Neuronal stem cell (in vitro differentiated cells): ENCODE results near the gene PLXNA4.

Experiments
- DNase-seq: peaks from one replicate; pipeline ENCODE4 v3.0.0-alpha.2; 2013; ENCODE audit warnings: low spot score
- H2AFZ ChIP-seq: one replicate; pipeline ENCODE4 v1.6.1; 2013; ENCODE audit warnings: mild to moderate bottlenecking, low read length, inconsistent platforms
- H2AK5ac ChIP-seq: 2 replicates; pipeline ENCODE4 v1.6.1; 2013; ENCODE audit warnings: low read depth, mild to moderate bottlenecking, inconsistent platforms, low read length, moderate library complexity, mixed read lengths
- H2BK120ac ChIP-seq: 2 replicates; pipeline ENCODE4 v1.6.1; 2013; ENCODE audit warnings: low read depth, mild to moderate bottlenecking, inconsistent platforms, low read length, moderate library complexity, mixed read lengths
- H2BK12ac ChIP-seq: one replicate; pipeline ENCODE4 v1.6.1; 2013; ENCODE audit warnings: low read length, inconsistent platforms
- H2BK15ac ChIP-seq: 2 replicates; pipeline ENCODE4 v1.6.1; 2013; ENCODE audit warnings: mild to moderate bottlenecking, low read length, inconsistent platforms, mixed read lengths
- H2BK5ac ChIP-seq: one replicate; pipeline ENCODE4 v1.6.1; 2013; ENCODE audit warnings: inconsistent platforms, mild to moderate bottlenecking, low read length, moderate library complexity
- H3K14ac ChIP-seq: one replicate; pipeline ENCODE4 v1.6.1; 2013; ENCODE audit warnings: low read length, inconsistent platforms
- H3K18ac ChIP-seq: 2 replicates; pipeline ENCODE4 v1.6.1; 2013; ENCODE audit warnings: low read length, inconsistent platforms
- H3K23ac ChIP-seq: 2 replicates; pipeline ENCODE4 v1.6.1; 2013; ENCODE audit warnings: low read depth, mild to moderate bottlenecking, mixed read lengths, low read length, inconsistent platforms; ENCODE audit not compliant: poor library complexity
- H3K27ac ChIP-seq: replicated peaks from 3 replicates; pipeline ENCODE4 v1.5.1; 2013; ENCODE audit warnings: low read length, inconsistent platforms
- H3K27me3 ChIP-seq, 3 experiments: 2 replicates each; pipeline ENCODE4 v1.6.1; 2013; ENCODE audit warnings: low read length in 3 of 3, mild to moderate bottlenecking in 2 of 3, inconsistent platforms in 1 of 3, low read depth in 1 of 3, mixed read lengths in 1 of 3, moderate library complexity in 1 of 3; ENCODE audit not compliant: control insufficient read depth in 3 of 3, insufficient read depth in 3 of 3
- H3K36me3 ChIP-seq, 2 donors: replicated peaks in 1 of 2; 2 replicates each; pipeline ENCODE4 v1.6.1; 2013; ENCODE audit warnings: low read length in 2 of 2; ENCODE audit not compliant: control insufficient read depth in 2 of 2, insufficient read depth in 2 of 2
- H3K4ac ChIP-seq: 2 replicates; pipeline ENCODE4 v1.6.1; 2013; ENCODE audit warnings: inconsistent platforms, mild to moderate bottlenecking, low read length, moderate library complexity
- H3K4me1 ChIP-seq, 2 donors: 1 replicate in 1 of 2; 2 replicates in 1 of 2; pipeline ENCODE4 v1.6.1; 2013; ENCODE audit warnings: low read length in 2 of 2, low read depth in 1 of 2; ENCODE audit not compliant: control insufficient read depth in 2 of 2, insufficient read depth in 1 of 2
- H3K4me2 ChIP-seq: one replicate; pipeline ENCODE4 v1.6.1; 2013; ENCODE audit warnings: mild to moderate bottlenecking, low read length, inconsistent platforms; ENCODE audit not compliant: insufficient read depth, poor library complexity, severe bottlenecking
- H3K4me3 ChIP-seq, 2 donors: 2 replicates each; pipeline ENCODE4 v1.5.1; 2013; ENCODE audit warnings: low read length in 2 of 2, mild to moderate bottlenecking in 2 of 2, inconsistent platforms in 1 of 2, moderate library complexity in 1 of 2
- H3K79me1 ChIP-seq: one replicate; pipeline ENCODE4 v1.6.1; 2013; ENCODE audit warnings: low read depth, mild to moderate bottlenecking, inconsistent platforms, low read length, moderate library complexity
- H3K9ac ChIP-seq: one replicate; pipeline ENCODE4 v1.6.1; 2013; ENCODE audit warnings: mild to moderate bottlenecking, low read depth, low read length, inconsistent platforms; ENCODE audit not compliant: poor library complexity
- H3K9me3 ChIP-seq, 2 donors: replicated peaks in 1 of 2; 2 replicates each; pipeline versions ENCODE3 to v1.6.1; 2013; ENCODE audit warnings: low read length in 2 of 2, mild to moderate bottlenecking in 2 of 2, inconsistent platforms in 1 of 2, low read depth in 1 of 2, mixed read lengths in 1 of 2, moderate library complexity in 1 of 2; ENCODE audit not compliant: control insufficient read depth in 2 of 2, insufficient read depth in 1 of 2
- H4K8ac ChIP-seq: one replicate; pipeline ENCODE4 v1.6.1; 2013; ENCODE audit warnings: low read depth, mild to moderate bottlenecking, inconsistent platforms, low read length, moderate library complexity
- H4K91ac ChIP-seq: one replicate; pipeline ENCODE4 v1.6.1; 2013; ENCODE audit warnings: low read length, low read depth, mild to moderate bottlenecking, inconsistent platforms; ENCODE audit not compliant: poor library complexity
- WGBS, 2 donors: extraction: QIAGEN DNeasy Blood & Tissue Kit; methylation state at CpG; one replicate each; pipeline ENCODE4 v1.1.7; 2013; ENCODE audit warnings: missing lambda C conversion rate in 2 of 2, mixed read lengths in 1 of 2; ENCODE audit not compliant: insufficient read length in 2 of 2, insufficient replicate concordance in 1 of 2; ENCODE audit errors: extremely low coverage in 2 of 2; 5-methylcytosine and 5-hydroxymethylcytosine counted together

Gene PLXNA4

DNA sequence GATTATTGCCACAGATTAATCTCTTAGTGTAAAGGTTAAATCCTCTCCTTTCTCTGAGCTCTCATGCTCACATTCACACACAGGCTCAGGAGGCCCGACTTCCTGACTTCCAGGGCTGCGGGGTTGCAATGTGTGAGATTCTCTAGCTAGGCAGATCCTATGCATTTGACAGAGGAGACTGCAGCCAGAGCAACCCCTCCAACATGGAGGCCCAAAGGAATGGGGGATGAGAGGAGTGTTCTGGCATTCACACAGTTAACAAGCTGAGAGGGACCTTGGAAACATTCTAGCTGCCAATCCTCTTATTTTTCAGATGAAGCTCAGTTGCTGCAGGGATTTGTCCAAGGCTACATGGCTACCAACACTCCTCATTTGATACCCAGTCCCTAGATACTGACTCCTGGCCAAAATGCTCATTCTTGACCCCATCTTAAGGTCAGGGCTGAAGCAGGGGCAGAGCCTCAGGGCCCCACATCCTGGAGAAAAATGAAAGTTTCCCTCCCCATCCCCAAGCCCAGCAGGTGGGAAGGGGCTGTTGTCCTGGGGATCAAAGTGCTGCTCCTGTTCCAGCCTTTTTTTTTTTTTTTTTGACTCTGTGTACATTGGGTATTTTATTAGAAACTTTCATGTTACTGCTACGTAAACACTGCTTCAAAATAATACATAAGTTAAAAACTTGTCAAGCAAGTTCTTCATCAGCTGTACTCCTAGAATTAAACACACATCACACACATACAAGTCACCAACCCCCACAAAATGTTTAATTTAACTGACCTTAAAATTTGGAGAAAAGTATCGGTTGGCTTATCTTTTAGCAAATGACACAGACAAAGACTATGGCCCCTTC, 325.6 kb downstream of the PLXNA4 start:
- no peak overlapping the region for H4K8ac ChIP-seq
- no peak overlapping the region for H3K4me2 ChIP-seq
- DNase-seq = no peak
- H3K4me1 ChIP-seq = peaks cover 0 to 15% of the 10 kb centered on the region in 2 donors
- peak overlapping the region; percentile 14 for H4K91ac ChIP-seq
- no peak overlapping the region for H3K4me3 ChIP-seq
- H3K79me1 ChIP-seq = no peaks in the 10 kb centered on the region
- H3K27ac ChIP-seq = no peak overlapping the region
- no peak overlapping the region for H2BK15ac ChIP-seq
- WGBS, 2 donors = no CpG with 5 or more reads among the region's 4 CpGs
- H2BK5ac ChIP-seq = no peak overlapping the region
- H3K18ac ChIP-seq = peak overlapping the region; percentile 77
- no peak overlapping the region for H2AFZ ChIP-seq
- no peak overlapping the region for H3K4ac ChIP-seq
- no peak overlapping the region for H3K23ac ChIP-seq
- no peak overlapping the region for H3K14ac ChIP-seq
- no peak overlapping the region for H2AK5ac ChIP-seq
- H3K27me3 ChIP-seq = no peaks in the 10 kb centered on the region
- H2BK12ac ChIP-seq = no peak overlapping the region
- no peak overlapping the region for H3K9ac ChIP-seq
- peak overlapping the region; percentile 43 for H2BK120ac ChIP-seq
- H3K36me3 ChIP-seq = no peaks in the 10 kb centered on the region
- H3K9me3 ChIP-seq = no peaks in the 10 kb centered on the region

DNA sequence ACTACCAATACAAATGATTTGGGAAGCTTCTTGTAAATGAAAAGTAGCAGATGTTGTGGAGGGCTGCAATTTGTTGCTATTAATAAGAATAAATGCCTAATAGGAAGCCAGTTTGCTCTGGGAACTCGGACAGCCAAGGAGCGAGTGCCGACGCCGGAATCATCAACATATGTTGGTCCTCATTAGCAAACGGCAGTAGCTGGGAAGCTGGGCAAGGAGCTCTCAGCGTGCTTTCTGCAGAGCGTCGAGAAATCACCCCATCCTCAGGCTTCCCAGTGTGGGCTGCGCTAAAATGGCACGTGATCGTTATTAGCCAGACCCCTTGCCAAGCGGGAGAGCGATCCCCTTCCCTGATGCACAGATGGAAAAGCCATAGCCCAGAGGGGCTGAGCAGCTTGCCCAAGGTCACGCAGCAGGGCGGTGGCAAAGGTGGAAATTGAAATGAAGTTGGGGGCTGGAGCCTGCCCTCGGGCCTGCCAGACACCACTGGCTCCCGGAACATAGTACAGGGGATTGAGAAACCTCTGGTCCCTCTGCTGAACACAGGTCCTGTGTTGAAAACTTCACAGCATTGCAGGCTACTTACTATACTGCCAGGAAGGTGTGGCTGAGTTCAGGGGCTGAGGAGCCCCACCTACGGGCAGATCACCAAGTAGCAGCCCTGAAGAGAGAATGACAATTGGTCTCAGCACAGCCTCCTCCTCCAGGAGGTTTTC, 326.9 kb downstream of the PLXNA4 start:
- Histone ChIP-seq H2BK12ac (no peak overlapping the region), H3K4me2 (no peak overlapping the region), H2BK15ac (no peak overlapping the region), H3K27ac (no peak overlapping the region), H2AFZ (no peak overlapping the region), H3K14ac (no peak overlapping the region), H2AK5ac (peak overlapping the region; percentile 31), H3K23ac (no peak overlapping the region), H3K9me3 (peaks cover 0 to 3% of the 10 kb centered on the region in 2 donors), H3K18ac (peak overlapping the region; percentile 2), H2BK5ac (no peak overlapping the region), H3K4me1 (peaks cover 0 to 18% of the 10 kb centered on the region in 2 donors), H3K4me3 (peak overlapping the region in 1 of 2 donors; percentile 11), H3K36me3 (no peaks in the 10 kb centered on the region), H3K9ac (no peak overlapping the region), H3K27me3 (no peaks in the 10 kb centered on the region), H4K91ac (no peak overlapping the region), H4K8ac (no peak overlapping the region), H2BK120ac (peak overlapping the region; percentile 30), H3K79me1 (no peaks in the 10 kb centered on the region), H3K4ac (no peak overlapping the region)
- WGBS, 2 donors = no CpG with 5 or more reads among the region's 19 CpGs
- no peak for DNase-seq

DNA sequence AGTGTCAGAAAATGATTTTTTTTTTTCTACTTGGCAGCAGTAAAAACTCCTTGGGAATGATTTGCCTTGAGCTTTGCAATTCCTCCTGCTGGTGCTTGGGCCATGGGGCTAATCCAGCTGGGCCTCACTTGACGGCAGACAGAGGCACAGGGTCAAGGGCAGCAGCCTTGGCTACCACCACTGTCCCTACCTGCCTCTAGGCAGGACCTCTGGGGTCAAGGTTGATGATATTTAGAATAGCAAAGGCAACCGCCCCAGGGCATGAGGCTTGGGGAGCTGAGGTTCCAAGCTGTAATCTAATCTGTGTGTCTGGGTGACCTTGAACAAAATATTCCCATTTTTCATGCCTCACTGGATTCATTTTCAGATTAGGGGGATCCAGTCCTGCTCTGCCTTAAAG, 327.4 kb downstream of the PLXNA4 start:
- Histone ChIP-seq H2BK120ac (no peak overlapping the region), H3K4me2 (no peak overlapping the region)

DNA sequence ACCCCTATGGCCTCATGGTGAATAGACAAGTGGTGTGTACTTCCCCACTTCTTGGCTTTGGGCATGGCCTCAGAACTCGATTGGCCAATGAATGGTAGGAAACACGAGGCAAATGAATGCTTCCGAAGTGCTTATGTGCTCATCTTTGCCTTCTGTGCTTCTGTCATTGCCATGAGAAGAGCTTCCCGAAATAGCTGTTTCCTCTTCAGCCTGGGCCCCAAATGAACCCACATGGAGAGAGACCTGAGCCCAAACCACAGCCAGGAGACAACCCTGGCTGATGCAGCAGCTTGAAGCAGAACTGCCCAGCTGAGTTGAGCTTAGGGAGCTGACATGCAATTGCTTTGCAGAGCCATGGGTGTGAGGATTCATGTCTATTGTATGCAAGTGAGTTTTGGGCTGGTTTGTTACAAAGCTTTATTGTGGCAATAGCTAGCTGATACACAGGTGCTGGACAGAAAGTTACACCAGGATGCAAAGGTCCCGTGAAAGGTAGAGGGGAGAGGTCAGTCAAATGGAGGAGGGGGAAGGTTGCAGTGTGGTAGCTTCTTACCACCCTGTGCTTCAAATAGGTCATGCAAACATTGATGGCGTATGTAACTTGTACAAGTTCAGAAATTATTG, 328.2 kb downstream of the PLXNA4 start:
- H3K36me3 ChIP-seq = no peaks in the 10 kb centered on the region
- no peak overlapping the region for H2BK120ac ChIP-seq
- WGBS, 2 donors = no CpG with 5 or more reads among the region's 6 CpGs
- no peak for DNase-seq
- no peak overlapping the region for H3K18ac ChIP-seq
- no peak overlapping the region for H2BK12ac ChIP-seq
- no peak overlapping the region for H3K9ac ChIP-seq
- H2BK15ac ChIP-seq = no peak overlapping the region
- peaks cover 0 to 3% of the 10 kb centered on the region in 2 donors for H3K9me3 ChIP-seq
- no peak overlapping the region for H4K8ac ChIP-seq
- H3K4me1 ChIP-seq = peaks cover 0 to 18% of the 10 kb centered on the region in 2 donors
- no peak overlapping the region for H2AK5ac ChIP-seq
- no peak overlapping the region for H3K14ac ChIP-seq
- H3K27me3 ChIP-seq = no peaks in the 10 kb centered on the region
- no peak overlapping the region for H3K4ac ChIP-seq
- no peak overlapping the region for H4K91ac ChIP-seq
- no peak overlapping the region for H3K4me2 ChIP-seq
- H3K79me1 ChIP-seq = no peaks in the 10 kb centered on the region
- H2BK5ac ChIP-seq = no peak overlapping the region
- no peak overlapping the region for H2AFZ ChIP-seq
- no peak overlapping the region for H3K27ac ChIP-seq
- no peak overlapping the region for H3K23ac ChIP-seq
- no peak overlapping the region for H3K4me3 ChIP-seq

More for the DNA sequence above, 327.4 kb downstream of the PLXNA4 start:
- peaks cover 0 to 18% of the 10 kb centered on the region in 2 donors for H3K4me1 ChIP-seq
- no peak overlapping the region for H2BK5ac ChIP-seq
- no peaks in the 10 kb centered on the region for H3K27me3 ChIP-seq
- H3K4ac ChIP-seq = no peak overlapping the region
- no peak overlapping the region for H3K18ac ChIP-seq
- no peak overlapping the region for H3K27ac ChIP-seq
- no peak overlapping the region for H2AK5ac ChIP-seq
- no peak overlapping the region for H4K8ac ChIP-seq
- H3K79me1 ChIP-seq = no peaks in the 10 kb centered on the region
- H2BK15ac ChIP-seq = no peak overlapping the region
- H2BK12ac ChIP-seq = no peak overlapping the region
- WGBS, 2 donors = no CpG with 5 or more reads among the region's 2 CpGs
- H3K14ac ChIP-seq = no peak overlapping the region
- H3K9me3 ChIP-seq = peaks cover 0 to 3% of the 10 kb centered on the region in 2 donors
- no peak for DNase-seq
- no peak overlapping the region for H4K91ac ChIP-seq
- no peak overlapping the region for H3K9ac ChIP-seq
- no peak overlapping the region for H3K23ac ChIP-seq
- H3K4me3 ChIP-seq = no peak overlapping the region
- no peaks in the 10 kb centered on the region for H3K36me3 ChIP-seq
- H2AFZ ChIP-seq = no peak overlapping the region
